B cell (primary cell): Measurements from ENCODE around the gene ARHGAP4. TPM values are rescaled to one million over a fixed set of nuclear protein-coding genes. Genes with fewer than 3 reads are reported as not detected.

Source experiments
- ATAC-seq: fragments of 200-7000 bp; cut with Tn5 transposase; one replicate; pipeline ENCODE4 v1.10.0; 2021; ENCODE audit warnings: low read depth, mild to moderate bottlenecking, moderate number of reproducible peaks, moderate library complexity
- CTCF ChIA-PET: fragments of 350-600 bp; sonication (Branson Sonifier 250); formaldehyde crosslinking; loops from one replicate; lab custom pipeline; 2021; ENCODE audit warnings: antibody characterized with exemption, inconsistent platforms; lab: Charles Lee
- POLR2A ChIA-PET: fragments of 350-600 bp; sonication (Branson Sonifier 250); formaldehyde crosslinking; loops from one replicate; lab custom pipeline; 2021; ENCODE audit warnings: antibody characterized with exemption; lab: Charles Lee
- DNase-seq: peaks from one replicate; pipeline ENCODE4 v3.0.0; 2013
- H2AFZ ChIP-seq: 2 replicates; pipeline ENCODE4 v1.6.1; 2012; ENCODE audit warnings: mild to moderate bottlenecking, low read depth, low read length; ENCODE audit not compliant: insufficient read depth, poor library complexity, severe bottlenecking
- H3K27ac ChIP-seq, 2 donors: 1 replicate in 1 of 2; 2 replicates in 1 of 2; pipeline ENCODE4 v1.5.1; 2012 to 2013; ENCODE audit warnings: low read length in 2 of 2, mild to moderate bottlenecking in 2 of 2, moderate library complexity in 1 of 2
- H3K27me3 ChIP-seq, 4 experiments: fragments of 200-600 bp in 1 of 4; sonication (generic) in 1 of 4; replicated peaks in 1 of 4; 1 replicate in 2 of 4; 2 replicates in 2 of 4; pipeline versions ENCODE4 v1.6.1 to v1.7.0; 2013 to 2016; ENCODE audit warnings: low read length in 3 of 4, mild to moderate bottlenecking in 2 of 4, mixed read lengths in 1 of 4, moderate library complexity in 1 of 4; ENCODE audit not compliant: insufficient read depth in 4 of 4, control insufficient read depth in 3 of 4; ENCODE audit errors: control extremely low read depth in 1 of 4
- H3K36me3 ChIP-seq, 2 experiments: replicated peaks in 1 of 2; 1 replicate in 1 of 2; 2 replicates in 1 of 2; pipeline versions ENCODE4 v1.6.1 to v1.7.1; 2013; ENCODE audit warnings: low read length in 1 of 2; ENCODE audit not compliant: insufficient read depth in 2 of 2, control insufficient read depth in 1 of 2; ENCODE audit errors: control extremely low read depth in 1 of 2, extremely low read depth in 1 of 2
- H3K4me1 ChIP-seq, 2 donors: fragments of 200-600 bp in 1 of 2; sonication (generic) in 1 of 2; 1 replicate in 1 of 2; 2 replicates in 1 of 2; pipeline versions ENCODE4 v1.5.1 to v1.6.1; 2013 to 2017; ENCODE audit warnings: low read length in 2 of 2; ENCODE audit not compliant: control insufficient read depth in 2 of 2, insufficient read depth in 2 of 2
- H3K4me2 ChIP-seq: replicated peaks from 2 replicates; pipeline ENCODE3; 2012; ENCODE audit warnings: mild to moderate bottlenecking, low read depth, low read length; ENCODE audit not compliant: poor library complexity, severe bottlenecking
- H3K4me3 ChIP-seq, 5 experiments: fragments of 200-600 bp in 1 of 5; sonication (generic) in 1 of 5; 1 replicate in 3 of 5; 2 replicates in 2 of 5; pipeline versions ENCODE4 v1.5.1 to v1.7.0; 2011 to 2016; ENCODE audit warnings: low read length in 4 of 5, mild to moderate bottlenecking in 4 of 5, low read depth in 2 of 5, control low read depth in 1 of 5, moderate library complexity in 1 of 5; ENCODE audit not compliant: insufficient read depth in 1 of 5; ENCODE audit errors: control extremely low read depth in 1 of 5, extremely low read depth in 1 of 5
- H3K79me2 ChIP-seq: fragments of 200-600 bp; sonication (generic); one replicate; pipeline ENCODE4 v1.6.0; 2016; ENCODE audit warnings: low read length; ENCODE audit not compliant: control insufficient read depth, insufficient read depth
- H3K9ac ChIP-seq: fragments of 200-600 bp; sonication (generic); 2 replicates; pipeline ENCODE4 v1.6.1; 2017; ENCODE audit warnings: mild to moderate bottlenecking, low read length, moderate library complexity
- H3K9me3 ChIP-seq, 3 donors: one replicate each; pipeline versions ENCODE4 v1.6.1 to v1.7.1; 2013; ENCODE audit warnings: low read length in 2 of 3; ENCODE audit not compliant: control insufficient read depth in 2 of 3, insufficient read depth in 1 of 3; ENCODE audit errors: control extremely low read depth in 1 of 3
- H4K20me1 ChIP-seq: 2 replicates; pipeline ENCODE4 v1.6.0; 2012; ENCODE audit warnings: mild to moderate bottlenecking, low read length; ENCODE audit not compliant: insufficient read depth, control insufficient read depth, poor library complexity, severe bottlenecking
- H3K27ac Mint-ChIP-seq: one replicate; pipeline ENCODE4 v1.8.0; 2021; ENCODE audit warnings: mixed read lengths
- H3K27me3 Mint-ChIP-seq: one replicate; pipeline ENCODE4 v1.8.0; 2021; ENCODE audit warnings: mixed read lengths
- H3K4me1 Mint-ChIP-seq: one replicate; pipeline ENCODE4 v1.8.0; 2021; ENCODE audit warnings: mixed read lengths
- H3K4me3 Mint-ChIP-seq: one replicate; pipeline ENCODE4 v1.8.0; 2021; ENCODE audit warnings: mixed read lengths
- H3K9me3 Mint-ChIP-seq: one replicate; pipeline ENCODE4 v1.8.0; 2022; ENCODE audit warnings: mixed read lengths; ENCODE audit not compliant: insufficient read depth
- EZH2 ChIP-seq: IDR thresholded peaks from 2 replicates; pipeline ENCODE4 v1.6.1; 2012; ENCODE audit warnings: borderline replicate concordance, low read depth, mild to moderate bottlenecking, moderate library complexity, low read length; ENCODE audit not compliant: insufficient read depth, poor library complexity, severe bottlenecking
- WGBS: methylation state at CpG from one replicate; pipeline ENCODE4 v1.1.5; 2013; ENCODE audit warnings: missing lambda C conversion rate; ENCODE audit not compliant: insufficient coverage; 5-methylcytosine and 5-hydroxymethylcytosine counted together
- intact Hi-C: fragments of 100-400 bp; cut with micrococcal nuclease; formaldehyde crosslinking; loops from one replicate; pipeline ENCODE4 v1.10.0; 2022
- polyA plus RNA-seq: library from polyadenylated mRNA; depleted of rRNA; stranded (reverse); fragments of >200 nt; gene quantifications from 2 replicates; pipeline ENCODE4 v1.2.3, GENCODE V29; 2012
- total RNA-seq, 2 donors: library from RNA; stranded (reverse); fragments of 120-200 nt in 1 of 2; gene quantifications; 1 replicate in 1 of 2; 2 replicates in 1 of 2; pipeline versions ENCODE4 v1.2.3 to v1.2.4, GENCODE V29; 2013 to 2022
- TF ChIP-seq, protein P1 (sequence below): fragments of 200-600 bp; IDR thresholded peaks from one replicate; pipeline ENCODE4 v1.8.0; 2022; ENCODE audit warnings: antibody characterized with exemption, mild to moderate bottlenecking

Gene ARHGAP4
- total and polyA plus RNA-seq, 2 donors (not counting 1 experiment from before 2014, with no cell fraction given): 242 to 711 TPM

DNA sequence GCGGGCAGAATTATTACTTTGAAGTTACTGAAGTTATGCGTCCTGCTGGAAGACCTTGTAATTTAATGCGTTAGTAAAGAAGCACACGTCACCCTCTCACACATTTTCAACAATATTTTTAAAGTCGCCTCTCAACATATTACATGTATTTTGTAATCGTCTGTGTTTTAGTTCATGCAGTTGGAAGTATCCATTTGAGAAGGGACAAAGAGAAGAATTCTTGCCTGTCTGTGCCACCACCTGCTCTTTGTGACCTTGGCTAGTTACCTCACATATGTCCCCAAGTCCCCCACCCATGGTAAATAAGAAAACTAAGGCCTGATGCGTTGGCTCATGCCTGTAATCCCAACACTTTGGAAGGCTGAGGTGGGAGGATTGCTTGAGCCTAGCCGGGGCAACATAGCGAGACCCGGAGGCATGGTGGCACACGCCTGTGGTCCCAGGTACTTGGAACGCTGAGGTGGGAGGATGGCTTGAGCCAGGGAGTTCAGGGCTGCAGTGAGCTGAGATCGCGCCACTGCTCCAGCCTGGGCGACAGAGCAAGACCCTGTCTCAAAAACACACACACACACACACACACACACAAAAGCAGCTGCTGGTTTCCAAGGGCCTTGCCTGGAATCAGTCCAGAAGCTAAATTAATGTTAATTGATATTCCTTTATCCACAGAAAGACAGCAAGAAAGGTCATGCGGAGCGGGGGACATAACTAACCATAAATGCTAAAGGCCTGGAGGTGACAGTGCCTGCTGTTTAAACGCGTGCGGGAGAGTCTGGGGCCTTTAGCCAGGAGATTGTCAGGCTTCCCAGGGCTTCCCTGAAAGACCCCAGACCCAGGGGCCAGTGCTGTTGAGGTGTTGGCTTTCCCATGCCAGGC is 47.3 kb upstream of the ARHGAP4 start:
- peaks cover 30 to 34% of the 10 kb centered on the region in 2 donors for H3K4me1 ChIP-seq
- H4K20me1 ChIP-seq: peaks cover 13% of the 10 kb centered on the region
- peak overlapping the region; percentile 71 for H2AFZ ChIP-seq
- Mint-ChIP-seq H3K4me3 (peak overlapping the region; percentile 92), H3K4me1 (peaks cover 31% of the 10 kb centered on the region), H3K27ac (peak overlapping the region; percentile 94), H3K9me3 (no peaks in the 10 kb centered on the region), H3K27me3 (no peaks in the 10 kb centered on the region)
- H3K4me3 ChIP-seq: peak overlapping the region; percentile 49 to 99 (median 97)
- WGBS: 56% methylated on average over 3 of the region's 20 CpGs
- H3K27ac ChIP-seq: peak overlapping the region; percentile 56 to 100
- no peaks in the 10 kb centered on the region for H3K27me3 ChIP-seq
- ChIA-PET POLR2A (interaction anchor here (0.6 to 1.5 kb wide), 2 partner anchors 47 to 398 kb away, joined by 3 to 4 read pairs; partner anchors contain the start of gene ARHGAP4), CTCF (interaction anchor here (0.6 to 1.7 kb wide), 3 partner anchors 32 to 218 kb away, joined by 3 to 12 read pairs (median 5); no protein-coding TSS in a partner anchor)
- intact Hi-C loops: loop anchor here (2.0 to 5.0 kb wide), 4 partner anchors 34 to 404 kb away; partner anchors contain the start of genes EMD and IRAK1
- peaks cover 0 to 1% of the 10 kb centered on the region in 2 experiments for H3K36me3 ChIP-seq
- H3K79me2 ChIP-seq: peaks cover 30% of the 10 kb centered on the region
- TF ChIP-seq EZH2: no peak
- TF ChIP-seq, protein P1, sequence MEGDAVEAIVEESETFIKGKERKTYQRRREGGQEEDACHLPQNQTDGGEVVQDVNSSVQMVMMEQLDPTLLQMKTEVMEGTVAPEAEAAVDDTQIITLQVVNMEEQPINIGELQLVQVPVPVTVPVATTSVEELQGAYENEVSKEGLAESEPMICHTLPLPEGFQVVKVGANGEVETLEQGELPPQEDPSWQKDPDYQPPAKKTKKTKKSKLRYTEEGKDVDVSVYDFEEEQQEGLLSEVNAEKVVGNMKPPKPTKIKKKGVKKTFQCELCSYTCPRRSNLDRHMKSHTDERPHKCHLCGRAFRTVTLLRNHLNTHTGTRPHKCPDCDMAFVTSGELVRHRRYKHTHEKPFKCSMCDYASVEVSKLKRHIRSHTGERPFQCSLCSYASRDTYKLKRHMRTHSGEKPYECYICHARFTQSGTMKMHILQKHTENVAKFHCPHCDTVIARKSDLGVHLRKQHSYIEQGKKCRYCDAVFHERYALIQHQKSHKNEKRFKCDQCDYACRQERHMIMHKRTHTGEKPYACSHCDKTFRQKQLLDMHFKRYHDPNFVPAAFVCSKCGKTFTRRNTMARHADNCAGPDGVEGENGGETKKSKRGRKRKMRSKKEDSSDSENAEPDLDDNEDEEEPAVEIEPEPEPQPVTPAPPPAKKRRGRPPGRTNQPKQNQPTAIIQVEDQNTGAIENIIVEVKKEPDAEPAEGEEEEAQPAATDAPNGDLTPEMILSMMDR: no peak
- peak overlapping the region; percentile 100 for H3K9ac ChIP-seq
- H3K4me2 ChIP-seq: peak overlapping the region; percentile 70
- ATAC-seq: no peak
- no peaks in the 10 kb centered on the region for H3K9me3 ChIP-seq
- no peak for DNase-seq
